NCI-H1436 (cell line): Measurements from ENCODE around the gene NBAS.

ENCODE experiments used
- DNase-seq: peaks from one replicate; lab custom pipeline; 2025; lab: John Stamatoyannopoulos, UW

The NBAS gene

GRCh38 chr2:15591373-15591691, 30.2 kb upstream of the NBAS start:
- DNase-seq: no peak

GRCh38 chr2:15588329-15588919, 27.3 kb upstream of the NBAS start:
- DNase-seq: peak; percentile 5

GRCh38 chr2:15584767-15585469, 23.8 kb upstream of the NBAS start:
- DNase-seq: no peak

GRCh38 chr2:15584316-15584715, 23.2 kb upstream of the NBAS start:
- no peak for DNase-seq

- no peak for DNase-seq
Measured at GRCh38 chr2:15583826-15584225, 22.7 kb upstream of the NBAS start.

- no peak for DNase-seq
Measured at GRCh38 chr2:15582710-15583357, 21.7 kb upstream of the NBAS start.

GRCh38 chr2:15580451-15580850, 19.3 kb upstream of the NBAS start:
- DNase-seq: no peak

GRCh38 chr2:15579641-15580040, 18.5 kb upstream of the NBAS start:
- DNase-seq: no peak

- peak; percentile 82 for DNase-seq
Measured at GRCh38 chr2:15577071-15577735, 16.1 kb upstream of the NBAS start.

- DNase-seq: no peak
Measured at GRCh38 chr2:15571729-15572128, 10.6 kb upstream of the NBAS start.

GRCh38 chr2:15570104-15570503, 9.0 kb upstream of the NBAS start:
- no peak for DNase-seq

- DNase-seq: no peak
Measured at GRCh38 chr2:15568874-15569273, 7.7 kb upstream of the NBAS start.

GRCh38 chr2:15566912-15567311, 5.8 kb upstream of the NBAS start:
- DNase-seq: no peak

- no peak for DNase-seq
Measured at GRCh38 chr2:15565994-15566671, 5.0 kb upstream of the NBAS start.

GRCh38 chr2:15565392-15565791, 4.3 kb upstream of the NBAS start:
- no peak for DNase-seq

- no peak for DNase-seq
Measured at GRCh38 chr2:15563227-15564100, 2.3 kb upstream of the NBAS start.

- no peak for DNase-seq
Measured at GRCh38 chr2:15562354-15563031, 1.4 kb upstream of the NBAS start.

GRCh38 chr2:15561574-15562344, 625 bp upstream of the NBAS start:
- no peak for DNase-seq

- DNase-seq: no peak
Measured at GRCh38 chr2:15560140-15560987, 770 bp downstream of the NBAS start.
